Measurements from ENCODE around the gene NHS.

- TF ChIP-seq CTCF (conservative IDR thresholded peaks at IDR 0.05; ENCODE audit: low read depth, low read length) (no peak), FOS (IDR thresholded peaks at IDR 0.05; ENCODE audit: low read depth, low read length) (no peak), POLR2A (IDR thresholded peaks at IDR 0.05; ENCODE audit: low read depth, low read length) (no peak), MAFK (IDR thresholded peaks at IDR 0.05; ENCODE audit: low read depth, low read length) (no peak), BHLHE40 (IDR thresholded peaks at IDR 0.05; ENCODE audit: low read depth, low read length) (no peak), MAZ (IDR thresholded peaks at IDR 0.05; ENCODE audit: borderline replicate concordance, low read depth, low read length) (no peak), RCOR1 (IDR thresholded peaks at IDR 0.05; ENCODE audit: insufficient replicate concordance, low read length) (no peak), CEBPB (IDR thresholded peaks at IDR 0.05; ENCODE audit: low read depth, low read length) (no peak), RFX5 (IDR thresholded peaks at IDR 0.05; ENCODE audit: low read depth, low read length) (no peak)
- TF ChIP-seq, protein P1, sequence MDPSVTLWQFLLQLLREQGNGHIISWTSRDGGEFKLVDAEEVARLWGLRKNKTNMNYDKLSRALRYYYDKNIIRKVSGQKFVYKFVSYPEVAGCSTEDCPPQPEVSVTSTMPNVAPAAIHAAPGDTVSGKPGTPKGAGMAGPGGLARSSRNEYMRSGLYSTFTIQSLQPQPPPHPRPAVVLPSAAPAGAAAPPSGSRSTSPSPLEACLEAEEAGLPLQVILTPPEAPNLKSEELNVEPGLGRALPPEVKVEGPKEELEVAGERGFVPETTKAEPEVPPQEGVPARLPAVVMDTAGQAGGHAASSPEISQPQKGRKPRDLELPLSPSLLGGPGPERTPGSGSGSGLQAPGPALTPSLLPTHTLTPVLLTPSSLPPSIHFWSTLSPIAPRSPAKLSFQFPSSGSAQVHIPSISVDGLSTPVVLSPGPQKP (IDR thresholded peaks at IDR 0.05; ENCODE audit: borderline replicate concordance, low read depth, low read length), result no peak
- TF ChIP-seq, protein P2, sequence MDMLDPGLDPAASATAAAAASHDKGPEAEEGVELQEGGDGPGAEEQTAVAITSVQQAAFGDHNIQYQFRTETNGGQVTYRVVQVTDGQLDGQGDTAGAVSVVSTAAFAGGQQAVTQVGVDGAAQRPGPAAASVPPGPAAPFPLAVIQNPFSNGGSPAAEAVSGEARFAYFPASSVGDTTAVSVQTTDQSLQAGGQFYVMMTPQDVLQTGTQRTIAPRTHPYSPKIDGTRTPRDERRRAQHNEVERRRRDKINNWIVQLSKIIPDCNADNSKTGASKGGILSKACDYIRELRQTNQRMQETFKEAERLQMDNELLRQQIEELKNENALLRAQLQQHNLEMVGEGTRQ (IDR thresholded peaks at IDR 0.05; ENCODE audit: low read depth, low read length), result no peak
These were observed 210.0 kb downstream of the NHS start for GRCh38 chrX:17585006-17585405.
